ENCODE data around the gene ZNF808.
"Not testable (repeated sequence)": the region's sequence is repeated elsewhere in the genome, so short reads cannot be mapped to it uniquely, and the experiment has no call there.

ZNF808 gene
- 6.5 to 42.0 (median 20.7) reads per million in 17 experiments for total RNA-seq

- peak; percentile 93 to 97 (median 96) for DNase-seq
These were observed at the start of gene ZNF808 for GRCh38 chr19:52527134-52527955. Gene ZNF808 (plus strand): TSS chr19:52527668. CDS start chr19:52543285, 15,617 bp downstream.

- DNase-seq = not testable (repeated sequence)
These were observed 43.2 kb upstream of the ZNF808 start for GRCh38 chr19:52484111-52484743.

GRCh38 chr19:52485064-52485463 is 42.4 kb upstream of the ZNF808 start:
- not testable (repeated sequence) for DNase-seq

- DNase-seq = not testable (repeated sequence)
These were observed 41.8 kb upstream of the ZNF808 start for GRCh38 chr19:52485561-52486240.

- no peak for DNase-seq
These were observed 35.1 kb upstream of the ZNF808 start for GRCh38 chr19:52492201-52492993.

- DNase-seq = peak in 1 of 4 experiments; percentile 5
These were observed 34.4 kb upstream of the ZNF808 start for GRCh38 chr19:52492994-52493470.

GRCh38 chr19:52494518-52494917 is 33.0 kb upstream of the ZNF808 start:
- DNase-seq = no peak

- DNase-seq = no peak
These were observed 28.9 kb upstream of the ZNF808 start for GRCh38 chr19:52498571-52498970.

- not testable (repeated sequence) for DNase-seq
These were observed 27.0 kb upstream of the ZNF808 start for GRCh38 chr19:52500474-52500873.

- not testable (repeated sequence) for DNase-seq
These were observed 26.5 kb upstream of the ZNF808 start for GRCh38 chr19:52500991-52501390.

GRCh38 chr19:52507266-52507665 is 20.2 kb upstream of the ZNF808 start:
- no peak for DNase-seq

GRCh38 chr19:52516191-52516590 is 11.3 kb upstream of the ZNF808 start:
- no peak for DNase-seq

- no peak for DNase-seq
These were observed 8.8 kb upstream of the ZNF808 start for GRCh38 chr19:52518646-52519045.

- not testable (repeated sequence) for DNase-seq
These were observed 8.3 kb upstream of the ZNF808 start for GRCh38 chr19:52519175-52519574.

- no peak for DNase-seq
These were observed 7.5 kb upstream of the ZNF808 start for GRCh38 chr19:52520013-52520412.

GRCh38 chr19:52522551-52522950 is 4.9 kb upstream of the ZNF808 start:
- DNase-seq = no peak

GRCh38 chr19:52524086-52524485 is 3.4 kb upstream of the ZNF808 start:
- DNase-seq = no peak

- DNase-seq = no peak
These were observed 486 bp downstream of the ZNF808 start for GRCh38 chr19:52527956-52528351.

GRCh38 chr19:52532480-52532879 is 5.0 kb downstream of the ZNF808 start:
- DNase-seq = no peak

- peak; percentile 49 to 70 (median 64) for DNase-seq
These were observed 6.4 kb downstream of the ZNF808 start for GRCh38 chr19:52533901-52534300.

- peak in 1 of 4 experiments; percentile 16 for DNase-seq
These were observed 7.9 kb downstream of the ZNF808 start for GRCh38 chr19:52535385-52535770.

- DNase-seq = peak; percentile 58 to 90 (median 76)
These were observed 8.4 kb downstream of the ZNF808 start for GRCh38 chr19:52535771-52536447.
